ENCODE results near the gene CPSF6.
"Not testable (repeated sequence)": the region's sequence is repeated elsewhere in the genome, so short reads cannot be mapped to it uniquely, and the experiment has no call there.

CPSF6 gene

GRCh38 chr12:69291278-69291593 is 51.9 kb downstream of the CPSF6 start:
- H3K27ac ChIP-seq = no peak overlapping the region
- no peak for DNase-seq
- peaks cover 5% of the 10 kb centered on the region for H3K27me3 ChIP-seq (replicated peaks)
- no peak overlapping the region for H3K4me3 ChIP-seq (ENCODE audit: low read depth, low read length)
- TF ChIP-seq CTCF (IDR thresholded peaks at IDR 0.05; ENCODE audit: low read depth, low read length, missing control alignments) = no peak
- in situ Hi-C loops (cut with HindIII; ENCODE audit: low pct_ligation_motif_present, low sequenced_read_pairs) = no loop called here
- no peaks in the 10 kb centered on the region for H3K36me3 ChIP-seq (replicated peaks)

- no peak overlapping the region for H3K4me3 ChIP-seq (ENCODE audit: low read depth, low read length)
- no peak for TF ChIP-seq CTCF (IDR thresholded peaks at IDR 0.05; ENCODE audit: low read depth, low read length, missing control alignments)
- DNase-seq = no peak
- H3K36me3 ChIP-seq (replicated peaks) = no peaks in the 10 kb centered on the region
- H3K27ac ChIP-seq = no peak overlapping the region
- in situ Hi-C loops (cut with HindIII; ENCODE audit: low pct_ligation_motif_present, low sequenced_read_pairs) = no loop called here
- H3K27me3 ChIP-seq (replicated peaks) = peaks cover 3% of the 10 kb centered on the region
Observed at GRCh38 chr12:69298133-69298532, 58.8 kb downstream of the CPSF6 start.

DNA sequence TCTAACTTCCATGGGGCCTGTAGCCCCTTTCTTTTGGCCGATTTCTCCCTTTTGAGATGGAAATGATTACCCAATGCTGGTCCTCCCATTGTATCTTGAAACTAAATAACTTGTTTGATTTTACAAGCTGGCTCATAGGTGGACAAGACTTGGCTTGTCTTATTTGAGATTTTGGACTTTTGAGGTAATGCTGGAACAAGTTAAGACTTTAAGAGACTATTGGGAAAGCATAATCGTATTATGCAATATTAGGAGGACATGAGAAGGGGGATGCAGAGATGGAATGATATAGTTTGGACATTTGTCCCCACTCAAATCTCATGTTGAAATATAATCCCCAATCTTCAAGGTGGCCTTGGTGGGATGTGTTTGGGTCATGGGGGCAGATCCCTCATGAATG is 59.6 kb downstream of the CPSF6 start:
- in situ Hi-C loops (cut with HindIII; ENCODE audit: low pct_ligation_motif_present, low sequenced_read_pairs) = no loop called here
- Histone ChIP-seq H3K27me3 (replicated peaks) (no peaks in the 10 kb centered on the region), H3K36me3 (replicated peaks) (no peaks in the 10 kb centered on the region), H3K27ac (no peak overlapping the region), H3K4me3 (ENCODE audit: low read depth, low read length) (no peak overlapping the region)
- no peak for TF ChIP-seq CTCF (IDR thresholded peaks at IDR 0.05; ENCODE audit: low read depth, low read length, missing control alignments)
- DNase-seq = no peak

DNA sequence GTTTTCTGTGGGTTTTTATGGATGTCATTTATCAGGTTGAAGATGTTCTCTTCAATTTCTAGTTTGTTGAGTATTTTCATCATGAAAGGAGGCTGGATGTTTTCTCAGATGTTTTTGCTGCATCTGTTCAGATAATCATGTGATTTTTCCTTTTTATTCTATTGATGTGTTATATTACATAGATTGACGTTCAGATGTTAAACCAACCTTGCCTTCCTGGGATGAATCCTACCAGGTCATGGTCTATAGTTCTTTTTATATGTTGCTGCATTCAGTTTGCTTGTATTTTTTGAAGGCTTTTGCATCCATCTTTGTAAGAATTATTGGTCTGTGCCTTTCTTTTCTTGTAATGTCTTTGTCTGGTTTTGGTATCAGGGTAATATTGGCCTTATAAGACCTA is 64.9 kb downstream of the CPSF6 start:
- Histone ChIP-seq H3K4me3 (ENCODE audit: low read depth, low read length) (no peak overlapping the region), H3K27me3 (replicated peaks) (no peaks in the 10 kb centered on the region), H3K36me3 (replicated peaks) (no peaks in the 10 kb centered on the region), H3K27ac (no peak overlapping the region)
- in situ Hi-C loops (cut with HindIII; ENCODE audit: low pct_ligation_motif_present, low sequenced_read_pairs) = no loop called here
- no peak for TF ChIP-seq CTCF (IDR thresholded peaks at IDR 0.05; ENCODE audit: low read depth, low read length, missing control alignments)
- no peak for DNase-seq

- Histone ChIP-seq H3K36me3 (replicated peaks) (no peaks in the 10 kb centered on the region), H3K4me3 (ENCODE audit: low read depth, low read length) (no peak overlapping the region), H3K27ac (no peak overlapping the region), H3K27me3 (replicated peaks) (no peaks in the 10 kb centered on the region)
- in situ Hi-C loops (cut with HindIII; ENCODE audit: low pct_ligation_motif_present, low sequenced_read_pairs) = no loop called here
- DNase-seq = peak; percentile 13
- TF ChIP-seq CTCF (IDR thresholded peaks at IDR 0.05; ENCODE audit: low read depth, low read length, missing control alignments) = no peak
Observed at GRCh38 chr12:69309461-69309860, 70.1 kb downstream of the CPSF6 start.

DNA sequence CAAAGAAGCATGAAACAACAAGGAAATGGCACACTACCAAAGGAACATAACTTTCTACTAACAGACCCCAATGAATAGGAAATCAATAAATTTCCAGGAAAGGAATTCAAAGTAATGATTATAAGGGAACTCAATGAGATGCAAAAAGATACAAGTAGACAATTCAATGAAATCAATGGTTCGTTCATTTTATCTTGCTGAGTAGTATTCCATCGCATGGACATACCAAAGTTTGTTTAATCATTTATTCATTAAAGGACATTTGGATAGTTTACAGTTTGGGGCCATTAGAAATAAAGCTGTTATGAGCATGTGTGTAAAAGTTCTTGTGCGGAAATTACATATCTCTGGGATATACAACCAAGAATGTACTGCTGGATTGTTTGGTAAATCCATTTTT is 73.8 kb downstream of the CPSF6 start:
- no peaks in the 10 kb centered on the region for H3K36me3 ChIP-seq (replicated peaks)
- H3K27me3 ChIP-seq (replicated peaks) = no peaks in the 10 kb centered on the region
- no peak for TF ChIP-seq CTCF (IDR thresholded peaks at IDR 0.05; ENCODE audit: low read depth, low read length, missing control alignments)
- in situ Hi-C loops (cut with HindIII; ENCODE audit: low pct_ligation_motif_present, low sequenced_read_pairs) = no loop called here
- H3K4me3 ChIP-seq (ENCODE audit: low read depth, low read length) = no peak overlapping the region
- no peak overlapping the region for H3K27ac ChIP-seq
- no peak for DNase-seq

DNA sequence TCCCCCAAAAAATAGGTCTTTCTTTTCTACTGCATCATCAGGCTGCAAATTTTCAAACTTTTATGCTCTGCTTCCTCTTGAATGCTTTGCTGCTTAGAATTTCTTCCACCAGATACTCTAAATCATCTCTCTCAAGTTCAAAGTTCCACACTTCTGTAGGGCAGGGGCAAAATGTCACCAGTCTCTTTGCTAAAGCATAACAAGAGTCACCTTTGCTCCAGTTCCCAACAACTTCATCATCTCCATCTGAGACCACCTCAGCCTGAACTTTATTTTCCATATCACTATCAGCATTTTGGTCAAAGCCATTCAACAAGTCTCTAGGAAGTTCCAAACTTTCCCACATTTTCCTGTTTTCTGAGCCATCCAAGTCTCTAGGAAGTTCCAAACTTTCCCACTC is 77.4 kb downstream of the CPSF6 start:
- DNase-seq; H3K27me3 ChIP-seq (replicated peaks); H3K36me3 ChIP-seq (replicated peaks); H3K27ac ChIP-seq; in situ Hi-C loops (cut with HindIII; ENCODE audit: low pct_ligation_motif_present, low sequenced_read_pairs); H3K4me3 ChIP-seq (ENCODE audit: low read depth, low read length): not testable (repeated sequence)

DNA sequence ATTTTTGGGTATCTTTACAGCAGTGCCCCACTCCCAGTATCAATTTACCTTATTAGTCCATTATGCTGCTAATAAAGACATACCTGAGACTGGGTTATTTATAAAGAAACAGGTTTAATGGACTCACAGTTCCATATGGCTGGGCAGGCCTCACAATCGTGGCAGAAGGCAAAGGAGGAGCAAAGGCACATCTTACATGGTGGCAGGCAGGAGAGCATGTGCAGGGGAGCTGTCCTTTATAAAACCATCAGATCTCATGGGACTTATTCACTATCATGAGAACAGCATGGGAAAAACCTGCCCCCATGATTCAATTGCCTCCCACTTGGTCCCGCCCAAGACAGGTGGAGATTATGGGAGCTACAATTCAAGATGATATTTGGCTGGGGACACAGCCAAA is 77.9 kb downstream of the CPSF6 start:
- H3K27me3 ChIP-seq (replicated peaks); H3K36me3 ChIP-seq (replicated peaks); H3K27ac ChIP-seq; in situ Hi-C loops (cut with HindIII; ENCODE audit: low pct_ligation_motif_present, low sequenced_read_pairs); H3K4me3 ChIP-seq (ENCODE audit: low read depth, low read length); DNase-seq: not testable (repeated sequence)
